ENCODE results near the gene WNT7A. TPM values are rescaled to one million over a fixed set of nuclear protein-coding genes. Genes with fewer than 3 reads are reported as not detected.

Gene WNT7A
- total and polyA plus RNA-seq, 4 donors = not detected

- 69% methylated on average over 6 of the region's 6 CpGs for WGBS
- H3K9ac ChIP-seq (ENCODE audit: low read depth in 1 of 2, low read length in 2 of 2) = no peak overlapping the region
- DNase-seq (ENCODE audit: low spot score) = no peak
Observed at GRCh38 chr3:13861461-13861860, 18.4 kb downstream of the WNT7A start.

More at GRCh38 chr3:13861461-13861860, 18.4 kb downstream of the WNT7A start:
- Histone ChIP-seq H3K9me3 (ENCODE audit: control insufficient read depth in 4 of 4, low read length in 3 of 4) (no peaks in the 10 kb centered on the region), H3K36me3 (ENCODE audit: control insufficient read depth in 4 of 4, insufficient read depth in 3 of 4, low read depth in 1 of 4, low read length in 3 of 4) (no peaks in the 10 kb centered on the region), H3K4me1 (ENCODE audit: control insufficient read depth in 4 of 4, insufficient read depth in 4 of 4, low read length in 3 of 4) (no peaks in the 10 kb centered on the region), H3K27me3 (ENCODE audit: control insufficient read depth in 4 of 4, insufficient read depth in 4 of 4, low read length in 3 of 4) (peaks cover 0 to 4% (median 1%) of the 10 kb centered on the region in 4 donors), H3K4me3 (ENCODE audit: low read depth in 1 of 3, low read length in 3 of 3) (no peak overlapping the region), H3K27ac (ENCODE audit: low read depth in 1 of 2, low read length in 2 of 2) (no peak overlapping the region)
- TF ChIP-seq CTCF (IDR thresholded peaks at IDR 0.05; ENCODE audit: low read depth, low read length, missing input control) = no peak
- no peak for TF ChIP-seq NR2F2 (IDR thresholded peaks at IDR 0.05)
- TF ChIP-seq FOXA1 (IDR thresholded peaks at IDR 0.05) = no peak
- no peak for TF ChIP-seq REST (IDR thresholded peaks at IDR 0.05)
- no peak for TF ChIP-seq HNF4G (IDR thresholded peaks at IDR 0.05)
- TF ChIP-seq FOXA2 (IDR thresholded peaks at IDR 0.05) = no peak
- no peak for TF ChIP-seq RXRA (IDR thresholded peaks at IDR 0.05)
- no peak for TF ChIP-seq ZBTB33 (IDR thresholded peaks at IDR 0.05)
- no peak for TF ChIP-seq SP1 (IDR thresholded peaks at IDR 0.05)

Data from liver (tissue), 9 donors.